ENCODE measurements around the gene FXYD7. TPM values are rescaled to one million over a fixed set of nuclear protein-coding genes. Genes with fewer than 3 reads are reported as not detected.

The FXYD7 gene
- total and polyA plus RNA-seq, 9 of the 15 experiments (the other 6 are each of a cell fraction or from before 2014, with no cell fraction given): 0.10 to 0.80 (median 0.31) TPM; not detected in 3

DNA sequence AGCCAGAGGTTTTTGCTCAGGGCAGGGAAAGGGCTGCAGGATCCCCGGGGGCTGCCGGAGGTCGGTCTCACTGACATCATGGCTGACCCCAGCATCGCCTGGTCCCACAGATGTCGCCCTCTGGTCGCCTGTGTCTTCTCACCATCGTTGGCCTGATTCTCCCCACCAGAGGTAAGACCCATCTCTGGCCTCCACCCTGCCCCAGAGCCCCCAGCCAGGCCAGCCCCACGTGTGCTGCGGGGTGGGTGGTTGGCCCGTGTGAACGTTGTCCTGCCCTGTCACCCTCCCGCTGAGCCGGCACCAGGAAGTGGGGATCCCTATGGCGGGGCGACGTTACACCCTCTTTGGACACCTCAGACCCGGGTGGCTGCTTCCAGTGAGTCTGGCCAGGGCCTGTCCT, 12.4 kb downstream of the FXYD7 start (continued):
- TF ChIP-seq SAP30 (IDR thresholded peaks at IDR 0.05; ENCODE audit: borderline replicate concordance, insufficient read depth, low read depth, low read length, poor library complexity, severe bottlenecking): peak; percentile 11
- peak; percentile 91 for TF ChIP-seq KAT7 (CRISPR knock-in tag; IDR thresholded peaks at IDR 0.05; ENCODE audit: borderline replicate concordance)
- TF ChIP-seq POLR2AphosphoS2 (IDR thresholded peaks at IDR 0.05; ENCODE audit: low read length): no peak
- TF ChIP-seq LEF1 (IDR thresholded peaks at IDR 0.05): no peak
- TF ChIP-seq ZNF57 (CRISPR knock-in tag; IDR thresholded peaks at IDR 0.05): no peak
- no peak for TF ChIP-seq ZNF518B (CRISPR knock-in tag; IDR thresholded peaks at IDR 0.05)
- peak in 1 of 2 experiments; percentile 13; a peak in 1 of 4 replicates for TF ChIP-seq SIN3A (IDR thresholded peaks at IDR 0.05; ENCODE audit: borderline replicate concordance in 2 of 2, control insufficient read depth in 1 of 2, low read depth in 2 of 2, low read length in 2 of 2)
- TF ChIP-seq BDP1 (IDR thresholded peaks at IDR 0.05; ENCODE audit: insufficient read depth, insufficient read length): no peak
